GM18951 (cell line): ENCODE results near the gene HEYL.

Source experiments
- POLR2A ChIP-seq: IDR thresholded peaks from 4 replicates; pipeline ENCODE4 v1.6.1; 2011; ENCODE audit warnings: mild to moderate bottlenecking; ENCODE audit not compliant: insufficient read length, insufficient read depth; ENCODE audit errors: extremely low read depth
- in situ Hi-C: fragments of 300-500 bp; cut with MboI; formaldehyde crosslinking; loops from one replicate; pipeline ENCODE4 v1.12.0; 2022; ENCODE audit warnings: low sequenced_read_pairs, mixed read lengths, inconsistent platforms; ENCODE audit not compliant: unreplicated experiment

The HEYL gene

DNA sequence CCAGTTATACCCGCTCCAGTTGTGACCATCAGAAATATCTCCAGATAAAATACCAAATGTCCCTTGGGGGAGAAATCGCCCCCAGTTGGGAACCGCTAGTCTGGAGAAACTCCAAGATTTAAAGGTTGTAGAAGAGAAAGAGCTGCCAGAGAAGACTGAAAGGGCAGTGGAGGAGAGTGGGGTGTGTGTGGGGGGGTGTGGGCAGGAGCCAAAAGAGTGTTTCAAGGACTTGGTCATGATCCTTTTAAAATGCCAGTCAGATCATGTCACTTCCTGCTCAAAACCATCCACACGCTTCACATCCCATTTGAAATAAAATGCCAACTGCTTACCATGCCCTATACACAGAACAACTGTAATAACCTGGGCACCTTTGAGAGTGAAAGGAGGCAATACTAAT lies 3.4 kb upstream of the HEYL start:
- in situ Hi-C loops: no loop called here
- TF ChIP-seq POLR2A: no peak

DNA sequence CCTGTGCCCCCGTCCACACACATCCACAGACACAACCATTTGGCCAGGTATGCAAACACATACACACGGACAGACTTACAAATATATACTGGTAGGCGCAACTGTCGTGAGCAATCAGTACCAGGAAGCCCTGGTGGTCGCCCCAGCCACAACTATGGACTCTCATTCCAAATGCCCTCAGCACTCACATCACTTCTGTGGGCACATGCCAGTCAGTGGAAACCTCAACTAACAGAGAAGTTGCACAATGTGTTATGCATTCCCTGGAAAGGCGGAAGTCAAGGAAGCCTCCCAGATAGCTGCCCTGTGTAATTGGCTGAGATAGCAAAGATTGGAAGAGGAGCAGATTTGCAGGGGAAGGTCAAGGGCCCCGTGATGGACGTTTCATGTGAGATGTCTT lies 1.4 kb upstream of the HEYL start:
- no peak for TF ChIP-seq POLR2A
- in situ Hi-C loops: no loop called here

- no peak for TF ChIP-seq POLR2A
- in situ Hi-C loops: no loop called here
These were observed 508 bp downstream of the HEYL start for GRCh38 chr1:39638965-39639304.

DNA sequence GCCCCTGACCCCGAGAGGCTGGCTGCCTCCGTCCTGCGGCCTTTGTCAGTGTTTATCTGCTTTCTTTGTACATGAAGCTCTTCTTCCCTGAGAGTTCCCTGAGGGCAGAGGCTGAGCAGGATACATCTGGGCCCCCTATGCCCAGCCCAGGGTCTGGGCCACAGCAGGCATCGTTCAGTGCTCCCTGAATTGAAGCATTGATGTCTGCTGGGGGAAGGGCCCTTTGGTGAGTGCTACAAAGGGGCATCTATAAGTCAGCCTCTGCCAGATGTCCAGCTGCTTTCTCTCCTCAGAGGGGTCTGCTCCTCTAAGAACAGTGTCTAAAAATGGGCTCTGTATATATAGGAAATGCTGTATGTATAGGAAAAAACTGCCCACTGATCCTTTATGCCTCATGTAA lies 2.1 kb downstream of the HEYL start:
- in situ Hi-C loops: no loop called here
- no peak for TF ChIP-seq POLR2A

DNA sequence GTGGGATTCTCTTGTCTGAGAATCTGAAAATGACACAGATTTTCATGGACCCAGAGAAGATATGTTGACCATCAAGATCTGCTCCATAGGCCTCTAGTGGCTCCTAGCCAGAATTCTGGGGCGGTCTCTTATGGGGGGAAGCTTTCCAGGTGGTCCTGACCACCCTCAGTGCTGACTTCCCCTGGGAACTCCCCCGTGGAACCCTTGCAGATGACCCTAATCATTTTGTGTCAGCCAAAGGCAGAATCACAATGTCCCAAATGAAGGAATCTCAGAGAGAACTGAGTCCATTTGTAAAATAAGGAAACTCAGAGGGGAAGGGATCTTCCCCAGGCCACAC lies 3.6 kb downstream of the HEYL start:
- TF ChIP-seq POLR2A: no peak

GRCh38 chr1:39635205-39635870 lies 4.1 kb downstream of the HEYL start:
- TF ChIP-seq POLR2A: no peak
- in situ Hi-C loops: no loop called here

More for the DNA sequence above, 3.6 kb downstream of the HEYL start:
- in situ Hi-C loops: no loop called here

- TF ChIP-seq POLR2A: no peak
- in situ Hi-C loops: no loop called here
These were observed 6.0 kb downstream of the HEYL start for GRCh38 chr1:39633422-39633821.

DNA sequence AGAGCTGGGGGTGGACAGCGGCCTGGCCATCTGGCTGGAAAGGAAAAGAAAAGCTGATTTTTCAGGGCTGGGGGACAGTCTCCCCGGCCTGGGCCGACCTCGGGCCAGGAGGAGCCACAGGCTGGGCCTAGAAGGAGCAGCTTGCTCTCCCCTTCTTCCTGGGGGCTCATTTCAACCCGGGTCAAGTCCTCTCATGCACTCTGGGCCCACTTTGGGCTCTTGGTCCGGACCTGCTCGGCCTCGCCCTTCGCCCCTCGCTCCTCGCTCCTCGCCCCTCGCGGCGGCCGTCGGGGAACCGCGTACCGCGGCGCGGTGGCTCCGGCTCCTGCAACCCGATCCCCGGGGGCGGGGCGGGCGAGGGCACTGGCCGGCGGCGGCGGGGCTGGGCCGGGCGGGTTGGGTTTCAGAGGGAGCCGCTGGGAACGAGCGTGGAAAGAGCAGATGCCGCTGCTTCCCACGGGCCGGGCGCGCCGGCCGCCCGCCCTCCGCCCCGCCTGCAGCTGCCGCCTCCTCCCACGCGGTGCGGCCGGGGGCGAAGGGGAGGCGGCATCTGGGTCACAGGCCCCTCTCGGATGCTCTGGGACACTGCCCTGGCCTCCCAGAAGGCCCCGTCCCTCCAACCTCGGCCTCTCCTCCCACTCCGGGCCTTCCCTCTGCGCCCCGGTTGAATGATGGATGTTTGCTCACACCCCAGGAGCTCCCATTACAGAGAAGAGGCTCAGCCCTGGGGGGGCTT lies 6.6 kb downstream of the HEYL start:
- in situ Hi-C loops: no loop called here
- TF ChIP-seq POLR2A: no peak

- TF ChIP-seq POLR2A: no peak
- in situ Hi-C loops: no loop called here
These were observed 7.1 kb downstream of the HEYL start for GRCh38 chr1:39632323-39632681.

DNA sequence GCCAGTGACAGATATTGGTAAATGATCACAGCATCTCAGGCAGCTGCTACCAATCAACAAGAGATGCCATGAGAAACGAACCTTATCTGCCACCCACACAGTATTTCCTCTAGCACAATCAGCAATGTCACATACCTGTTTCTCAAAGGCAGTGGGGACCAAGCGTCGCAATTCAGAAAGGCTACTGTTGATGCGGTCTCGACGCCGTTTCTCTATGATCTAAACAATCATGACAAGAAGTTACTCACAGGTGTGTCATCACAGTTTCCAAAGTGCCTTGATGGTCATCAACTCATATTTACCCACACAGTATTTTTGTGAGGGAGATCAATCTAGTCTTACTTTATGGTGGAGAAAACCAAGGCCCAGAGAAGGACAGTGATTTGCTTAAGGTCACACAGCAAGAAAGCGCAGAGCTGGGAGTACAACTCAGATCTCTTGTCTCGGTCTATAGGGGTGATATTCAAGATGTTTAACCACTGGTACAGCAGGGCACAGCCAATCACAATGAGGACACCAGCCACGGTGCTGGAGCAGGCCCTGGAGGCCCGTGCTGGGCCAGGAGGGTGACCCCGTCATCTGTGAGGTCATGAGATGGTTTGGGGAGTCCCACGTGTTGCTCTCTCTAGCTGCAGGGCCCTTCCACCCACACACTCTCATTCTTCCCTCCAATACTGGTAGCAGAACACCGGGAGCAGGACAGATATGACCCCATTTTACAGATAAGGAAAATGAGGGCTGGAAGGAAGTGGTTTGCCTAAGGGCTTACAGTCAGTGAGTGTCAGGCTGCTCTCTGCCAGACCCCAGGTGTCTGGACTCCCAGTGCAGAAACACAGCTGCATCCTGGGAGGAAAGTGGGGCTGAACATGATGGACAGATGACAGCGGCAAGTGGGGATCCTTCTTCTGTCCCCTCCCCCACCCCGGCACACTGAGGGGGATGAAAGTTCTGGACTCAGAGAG lies 7.8 kb downstream of the HEYL start:
- no peak for TF ChIP-seq POLR2A
- in situ Hi-C loops: no loop called here

DNA sequence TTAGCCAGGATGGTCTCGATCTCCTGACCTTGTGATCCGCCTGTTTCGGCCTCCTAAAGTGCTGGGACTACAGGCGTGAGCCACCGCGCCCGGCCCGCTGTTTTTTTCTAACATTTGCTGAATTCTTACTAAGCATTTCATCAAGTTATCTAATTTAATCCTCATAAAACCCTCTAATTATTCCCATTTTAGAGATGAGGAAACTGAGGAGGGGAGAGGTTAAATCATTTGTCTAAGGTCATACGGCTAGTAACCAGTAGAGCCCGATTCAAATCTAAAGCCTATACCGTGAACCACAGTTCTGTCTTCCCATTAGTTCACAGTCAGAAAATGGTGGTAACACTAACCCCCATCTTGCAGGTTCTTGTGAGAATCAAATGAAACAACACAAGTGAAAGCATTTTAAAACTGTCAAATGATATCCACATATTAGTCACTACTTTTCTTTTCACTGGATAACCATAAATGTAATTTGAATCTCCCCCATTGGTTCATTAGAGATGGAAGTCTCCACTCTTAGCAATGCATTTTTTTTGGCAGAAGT lies 10.6 kb downstream of the HEYL start:
- in situ Hi-C loops: no loop called here
- TF ChIP-seq POLR2A: no peak

DNA sequence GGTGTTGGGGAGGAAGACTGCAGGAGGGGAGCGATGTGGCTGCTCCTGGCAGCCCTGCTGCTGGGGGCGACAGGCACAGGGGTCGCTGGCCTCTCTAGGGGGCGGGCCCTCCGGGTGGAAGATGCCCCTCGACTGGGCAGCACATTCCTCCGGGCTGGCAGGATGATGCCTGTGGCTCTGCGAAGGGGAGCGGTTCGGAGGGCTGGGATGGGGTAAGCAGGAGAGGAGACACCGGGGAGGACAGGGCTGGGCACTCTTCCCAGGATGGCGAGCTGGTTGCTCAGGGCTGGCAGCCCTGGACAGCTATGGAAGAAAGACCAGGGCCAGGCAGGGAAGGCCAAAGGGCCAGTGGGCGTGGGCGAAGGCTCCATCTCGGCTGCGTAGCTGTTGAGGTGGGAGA lies 12.8 kb downstream of the HEYL start:
- no peak for TF ChIP-seq POLR2A
- in situ Hi-C loops: no loop called here
